Mucosa of rectum (tissue), 2 donors: ENCODE measurements around the gene IGF2BP2.

Experiments
- H3K27ac ChIP-seq, 2 donors: one replicate each; pipeline ENCODE4 v1.7.0; 2013; ENCODE audit warnings: inconsistent platforms in 2 of 2, low read depth in 2 of 2, low read length in 2 of 2
- H3K27me3 ChIP-seq, 2 donors: one replicate each; pipeline ENCODE4 v1.7.0; 2013; ENCODE audit warnings: low read length in 2 of 2; ENCODE audit not compliant: control insufficient read depth in 2 of 2, insufficient read depth in 2 of 2
- H3K36me3 ChIP-seq, 2 donors: one replicate each; pipeline ENCODE4 v1.7.0; 2013; ENCODE audit warnings: low read length in 2 of 2; ENCODE audit not compliant: control insufficient read depth in 2 of 2, insufficient read depth in 2 of 2
- H3K4me1 ChIP-seq, 2 donors: one replicate each; pipeline ENCODE4 v1.7.0; 2013; ENCODE audit warnings: low read length in 2 of 2, mild to moderate bottlenecking in 1 of 2; ENCODE audit not compliant: control insufficient read depth in 2 of 2, insufficient read depth in 2 of 2
- H3K4me3 ChIP-seq, 2 donors: one replicate each; pipeline ENCODE4 v1.7.0; 2013; ENCODE audit warnings: low read length in 2 of 2
- H3K9ac ChIP-seq, 2 donors: one replicate each; pipeline ENCODE4 v1.7.0; 2013; ENCODE audit warnings: low read length in 2 of 2, low read depth in 1 of 2, mild to moderate bottlenecking in 1 of 2
- H3K9me3 ChIP-seq, 2 donors: one replicate each; pipeline ENCODE4 v1.7.0; 2013; ENCODE audit warnings: low read length in 2 of 2; ENCODE audit not compliant: control insufficient read depth in 2 of 2
- donor health status: healthy.
- donor health status: Normal muscosa, but diverticular disease.

Gene IGF2BP2

GRCh38 chr3:185739264-185739701 is 85.6 kb downstream of the IGF2BP2 start:
- H3K36me3 ChIP-seq: no peaks in the 10 kb centered on the region
- H3K4me1 ChIP-seq: peaks cover 0 to 14% of the 10 kb centered on the region in 2 donors
- no peaks in the 10 kb centered on the region for H3K27me3 ChIP-seq
- no peak overlapping the region for H3K27ac ChIP-seq
- H3K9me3 ChIP-seq: no peaks in the 10 kb centered on the region
- no peak overlapping the region for H3K4me3 ChIP-seq
- no peak overlapping the region for H3K9ac ChIP-seq

- Histone ChIP-seq H3K4me3 (no peak overlapping the region), H3K9me3 (no peaks in the 10 kb centered on the region), H3K36me3 (no peaks in the 10 kb centered on the region), H3K4me1 (peaks cover 0 to 20% of the 10 kb centered on the region in 2 donors), H3K27me3 (no peaks in the 10 kb centered on the region), H3K27ac (no peak overlapping the region), H3K9ac (no peak overlapping the region)
Observed at GRCh38 chr3:185737740-185738680, 86.8 kb downstream of the IGF2BP2 start.

- Histone ChIP-seq H3K9ac (no peak overlapping the region), H3K9me3 (no peaks in the 10 kb centered on the region), H3K4me1 (peaks cover 0 to 20% of the 10 kb centered on the region in 2 donors), H3K36me3 (no peaks in the 10 kb centered on the region), H3K27ac (no peak overlapping the region), H3K27me3 (no peaks in the 10 kb centered on the region), H3K4me3 (no peak overlapping the region)
Observed at GRCh38 chr3:185737020-185737419, 87.8 kb downstream of the IGF2BP2 start.

GRCh38 chr3:185734725-185735096 is 90.1 kb downstream of the IGF2BP2 start:
- Histone ChIP-seq H3K9ac (no peak overlapping the region), H3K27ac (peak overlapping the region in 1 of 2 donors; percentile 71), H3K27me3 (no peaks in the 10 kb centered on the region), H3K9me3 (no peaks in the 10 kb centered on the region), H3K36me3 (no peaks in the 10 kb centered on the region), H3K4me3 (no peak overlapping the region), H3K4me1 (peaks cover 0 to 20% of the 10 kb centered on the region in 2 donors)

- H3K4me3 ChIP-seq: peak overlapping the region in 1 of 2 donors; percentile 11
- no peak overlapping the region for H3K9ac ChIP-seq
- H3K27ac ChIP-seq: peak overlapping the region in 1 of 2 donors; percentile 71
- no peaks in the 10 kb centered on the region for H3K36me3 ChIP-seq
- peaks cover 0 to 20% of the 10 kb centered on the region in 2 donors for H3K4me1 ChIP-seq
- no peaks in the 10 kb centered on the region for H3K9me3 ChIP-seq
- no peaks in the 10 kb centered on the region for H3K27me3 ChIP-seq
Observed at GRCh38 chr3:185733980-185734724, 90.7 kb downstream of the IGF2BP2 start.

GRCh38 chr3:185732782-185733181 is 92.1 kb downstream of the IGF2BP2 start:
- H3K4me3 ChIP-seq: no peak overlapping the region
- H3K27me3 ChIP-seq: no peaks in the 10 kb centered on the region
- no peaks in the 10 kb centered on the region for H3K9me3 ChIP-seq
- peaks cover 0 to 12% of the 10 kb centered on the region in 2 donors for H3K4me1 ChIP-seq
- no peaks in the 10 kb centered on the region for H3K36me3 ChIP-seq
- no peak overlapping the region for H3K9ac ChIP-seq
- H3K27ac ChIP-seq: no peak overlapping the region

GRCh38 chr3:185730550-185730949 is 94.3 kb downstream of the IGF2BP2 start:
- H3K4me1 ChIP-seq: peaks cover 0 to 12% of the 10 kb centered on the region in 2 donors
- no peak overlapping the region for H3K27ac ChIP-seq
- H3K9me3 ChIP-seq: no peaks in the 10 kb centered on the region
- H3K9ac ChIP-seq: no peak overlapping the region
- H3K36me3 ChIP-seq: no peaks in the 10 kb centered on the region
- H3K4me3 ChIP-seq: no peak overlapping the region
- no peaks in the 10 kb centered on the region for H3K27me3 ChIP-seq

- no peaks in the 10 kb centered on the region for H3K36me3 ChIP-seq
- H3K4me3 ChIP-seq: no peak overlapping the region
- no peaks in the 10 kb centered on the region for H3K9me3 ChIP-seq
- H3K4me1 ChIP-seq: peaks cover 0 to 9% of the 10 kb centered on the region in 2 donors
- no peaks in the 10 kb centered on the region for H3K27me3 ChIP-seq
- H3K27ac ChIP-seq: no peak overlapping the region
- H3K9ac ChIP-seq: no peak overlapping the region
Observed at GRCh38 chr3:185729337-185730055, 95.3 kb downstream of the IGF2BP2 start.

- H3K4me1 ChIP-seq: peaks cover 0 to 2% of the 10 kb centered on the region in 2 donors
- no peaks in the 10 kb centered on the region for H3K36me3 ChIP-seq
- H3K27ac ChIP-seq: no peak overlapping the region
- H3K4me3 ChIP-seq: no peak overlapping the region
- H3K9ac ChIP-seq: no peak overlapping the region
- no peaks in the 10 kb centered on the region for H3K9me3 ChIP-seq
- no peaks in the 10 kb centered on the region for H3K27me3 ChIP-seq
Observed at GRCh38 chr3:185728630-185729336, 96.1 kb downstream of the IGF2BP2 start.
